ENCODE results near the gene KRTAP4-8. TPM values are rescaled to one million over a fixed set of nuclear protein-coding genes. Genes with fewer than 3 reads are reported as not detected.
"Not testable (repeated sequence)": the region's sequence is repeated elsewhere in the genome, so short reads cannot be mapped to it uniquely, and the experiment has no call there.

The KRTAP4-8 gene
- total and polyA plus RNA-seq, 4 donors, result not detected

DNA sequence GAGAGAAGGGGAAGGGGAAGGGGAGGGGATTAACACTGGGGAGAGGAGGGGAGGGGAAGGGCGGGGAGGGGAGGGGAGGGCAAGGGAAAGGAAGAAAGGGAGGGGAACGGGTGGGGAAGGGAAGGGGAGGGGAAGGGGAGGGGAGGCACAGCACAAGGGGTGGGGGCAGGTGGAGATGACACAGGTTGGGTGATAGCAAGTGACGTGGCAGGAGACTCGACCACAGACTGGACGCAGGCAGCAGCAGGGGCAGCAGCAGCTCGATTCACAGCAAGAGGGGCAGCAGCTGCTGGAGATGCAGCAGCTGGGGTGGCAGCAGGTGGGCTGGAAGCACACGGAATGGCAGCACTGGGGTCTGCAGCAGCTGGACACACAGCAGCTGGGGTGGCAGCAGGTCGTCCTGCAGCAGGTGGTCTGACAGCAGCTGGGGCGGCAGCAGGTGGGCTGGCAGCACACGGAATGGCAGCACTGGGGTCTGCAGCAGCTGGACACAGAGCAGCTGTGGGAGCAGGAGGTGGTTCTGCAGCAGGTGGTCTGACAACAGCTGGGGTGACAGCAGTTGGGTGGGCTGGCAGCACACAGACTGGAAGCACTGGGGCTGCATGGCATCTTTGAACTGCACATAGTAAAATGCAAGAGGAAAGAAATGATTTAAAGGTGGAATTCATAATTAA lies 3.8 kb upstream of the KRTAP4-8 start, which contains the start of gene KRTAP4-16:
Gene KRTAP4-16 (minus strand): TSS at position 624 of the 674 bp plus-strand sequence. CDS start 0 bp downstream, at position 624.
- Histone ChIP-seq H3K27ac (ENCODE audit: low read depth in 1 of 2, low read length in 2 of 2) (no peak within 1 kb of the TSS), H3K9ac (ENCODE audit: low read depth in 1 of 2, low read length in 2 of 2) (no peak within 1 kb of the TSS), H3K36me3 (ENCODE audit: control insufficient read depth in 4 of 4, insufficient read depth in 3 of 4, low read depth in 1 of 4, low read length in 3 of 4) (no peaks in the 10 kb centered on the region), H3K27me3 (ENCODE audit: control insufficient read depth in 4 of 4, insufficient read depth in 4 of 4, low read length in 3 of 4) (no peaks in the 10 kb centered on the region), H3K4me1 (ENCODE audit: control insufficient read depth in 4 of 4, insufficient read depth in 4 of 4, low read length in 3 of 4) (no peaks in the 10 kb centered on the region), H3K4me3 (ENCODE audit: low read depth in 1 of 3, low read length in 3 of 3) (no peak within 1 kb of the TSS), H3K9me3 (ENCODE audit: control insufficient read depth in 4 of 4, low read length in 3 of 4) (no peaks in the 10 kb centered on the region)
- 51% methylated on average over 10 of the region's 10 CpGs for WGBS
- DNase-seq (ENCODE audit: low spot score), result no peak
- TF ChIP-seq FOXA1 (IDR thresholded peaks at IDR 0.05) (no peak), TAF1 (conservative IDR thresholded peaks at IDR 0.05) (no peak), HNF4A (conservative IDR thresholded peaks at IDR 0.05) (no peak), FOXA2 (IDR thresholded peaks at IDR 0.05) (no peak), HNF4G (IDR thresholded peaks at IDR 0.05) (no peak), YY1 (IDR thresholded peaks at IDR 0.05) (no peak)
- TF ChIP-seq, protein P1, sequence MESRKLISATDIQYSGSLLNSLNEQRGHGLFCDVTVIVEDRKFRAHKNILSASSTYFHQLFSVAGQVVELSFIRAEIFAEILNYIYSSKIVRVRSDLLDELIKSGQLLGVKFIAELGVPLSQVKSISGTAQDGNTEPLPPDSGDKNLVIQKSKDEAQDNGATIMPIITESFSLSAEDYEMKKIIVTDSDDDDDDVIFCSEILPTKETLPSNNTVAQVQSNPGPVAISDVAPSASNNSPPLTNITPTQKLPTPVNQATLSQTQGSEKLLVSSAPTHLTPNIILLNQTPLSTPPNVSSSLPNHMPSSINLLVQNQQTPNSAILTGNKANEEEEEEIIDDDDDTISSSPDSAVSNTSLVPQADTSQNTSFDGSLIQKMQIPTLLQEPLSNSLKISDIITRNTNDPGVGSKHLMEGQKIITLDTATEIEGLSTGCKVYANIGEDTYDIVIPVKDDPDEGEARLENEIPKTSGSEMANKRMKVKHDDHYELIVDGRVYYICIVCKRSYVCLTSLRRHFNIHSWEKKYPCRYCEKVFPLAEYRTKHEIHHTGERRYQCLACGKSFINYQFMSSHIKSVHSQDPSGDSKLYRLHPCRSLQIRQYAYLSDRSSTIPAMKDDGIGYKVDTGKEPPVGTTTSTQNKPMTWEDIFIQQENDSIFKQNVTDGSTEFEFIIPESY (IDR thresholded peaks at IDR 0.05), result no peak
- TF ChIP-seq, protein P2, sequence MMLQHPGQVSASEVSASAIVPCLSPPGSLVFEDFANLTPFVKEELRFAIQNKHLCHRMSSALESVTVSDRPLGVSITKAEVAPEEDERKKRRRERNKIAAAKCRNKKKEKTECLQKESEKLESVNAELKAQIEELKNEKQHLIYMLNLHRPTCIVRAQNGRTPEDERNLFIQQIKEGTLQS (IDR thresholded peaks at IDR 0.05), result no peak

DNA sequence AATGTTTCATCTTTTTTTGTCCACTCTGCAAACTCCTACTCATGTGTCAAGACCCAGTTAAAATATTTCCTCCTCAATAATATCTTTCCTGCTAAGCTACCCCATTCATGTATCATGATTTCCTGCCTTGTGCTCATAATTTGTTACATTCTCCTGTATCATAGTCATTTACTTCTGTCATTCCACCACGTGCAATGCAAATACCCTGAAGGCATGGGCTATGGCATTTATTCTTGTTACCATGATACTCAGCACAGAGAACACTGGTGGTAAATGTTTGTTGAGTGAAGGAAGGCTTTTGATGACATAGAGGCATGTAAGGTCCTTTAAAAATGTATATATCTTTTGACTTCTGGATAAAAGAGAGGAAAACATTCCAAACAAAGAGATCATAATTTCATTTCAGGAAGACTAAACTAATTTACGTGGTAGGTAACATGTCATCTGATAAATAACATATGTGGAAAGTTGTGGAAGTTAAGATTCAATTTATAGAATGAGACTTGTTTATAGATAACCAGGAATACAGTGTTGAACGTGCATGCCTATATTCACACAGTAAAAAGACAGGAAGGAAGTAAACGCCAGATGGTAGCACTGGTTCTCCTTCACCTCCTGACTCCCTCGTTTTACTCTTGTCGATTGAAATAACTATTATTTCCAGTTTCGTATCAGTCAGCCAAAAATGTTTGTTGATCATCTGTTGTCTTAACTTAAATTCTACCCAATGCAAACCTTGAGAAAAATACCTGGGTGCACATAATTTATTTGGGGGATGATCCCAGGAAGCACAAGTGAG lies 1.9 kb upstream of the KRTAP4-8 start:
- H3K9me3 ChIP-seq (ENCODE audit: control insufficient read depth in 4 of 4, low read length in 3 of 4); H3K4me3 ChIP-seq (ENCODE audit: low read depth in 1 of 3, low read length in 3 of 3); H3K27me3 ChIP-seq (ENCODE audit: control insufficient read depth in 4 of 4, insufficient read depth in 4 of 4, low read length in 3 of 4); H3K36me3 ChIP-seq (ENCODE audit: control insufficient read depth in 4 of 4, insufficient read depth in 3 of 4, low read depth in 1 of 4, low read length in 3 of 4); H3K4me1 ChIP-seq (ENCODE audit: control insufficient read depth in 4 of 4, insufficient read depth in 4 of 4, low read length in 3 of 4); H3K27ac ChIP-seq (ENCODE audit: low read depth in 1 of 2, low read length in 2 of 2); DNase-seq (ENCODE audit: low spot score); H3K9ac ChIP-seq (ENCODE audit: low read depth in 1 of 2, low read length in 2 of 2): not testable (repeated sequence)
- WGBS, result 53% methylated on average over 7 of the region's 7 CpGs

DNA sequence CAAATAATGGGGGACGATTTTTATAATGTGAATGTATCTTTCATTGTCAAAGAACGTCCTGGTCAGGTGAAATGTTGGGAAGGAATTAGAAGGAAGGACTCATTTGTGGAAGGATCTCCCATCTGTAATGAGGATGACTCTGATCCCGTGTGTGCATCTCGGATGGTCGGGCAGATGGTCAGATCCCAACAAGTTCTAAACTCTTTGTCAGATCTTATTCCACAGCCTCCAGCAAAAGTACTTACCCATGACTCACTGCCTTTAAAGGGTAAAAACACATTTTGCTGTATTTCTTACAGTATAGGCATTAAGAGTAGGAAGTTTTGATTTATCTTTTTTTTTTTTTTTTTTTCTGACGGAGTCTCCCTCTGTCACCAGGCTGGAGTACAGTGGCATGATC lies 539 bp upstream of the KRTAP4-8 start:
- H3K9me3 ChIP-seq (ENCODE audit: control insufficient read depth in 4 of 4, low read length in 3 of 4), result no peaks in the 10 kb centered on the region
- H3K4me1 ChIP-seq (ENCODE audit: control insufficient read depth in 4 of 4, insufficient read depth in 4 of 4, low read length in 3 of 4), result no peaks in the 10 kb centered on the region
- H3K36me3 ChIP-seq (ENCODE audit: control insufficient read depth in 4 of 4, insufficient read depth in 3 of 4, low read depth in 1 of 4, low read length in 3 of 4), result no peaks in the 10 kb centered on the region
- no peak for DNase-seq (ENCODE audit: low spot score)
- H3K27me3 ChIP-seq (ENCODE audit: control insufficient read depth in 4 of 4, insufficient read depth in 4 of 4, low read length in 3 of 4), result peaks cover 0 to 2% (median 0%) of the 10 kb centered on the region in 4 donors
- TF ChIP-seq YY1 (IDR thresholded peaks at IDR 0.05), result no peak
- no peak overlapping the region for H3K9ac ChIP-seq (ENCODE audit: low read depth in 1 of 2, low read length in 2 of 2)
- H3K4me3 ChIP-seq (ENCODE audit: low read depth in 1 of 3, low read length in 3 of 3), result no peak overlapping the region
- no peak overlapping the region for H3K27ac ChIP-seq (ENCODE audit: low read depth in 1 of 2, low read length in 2 of 2)
- 79% methylated on average over 6 of the region's 6 CpGs for WGBS

DNA sequence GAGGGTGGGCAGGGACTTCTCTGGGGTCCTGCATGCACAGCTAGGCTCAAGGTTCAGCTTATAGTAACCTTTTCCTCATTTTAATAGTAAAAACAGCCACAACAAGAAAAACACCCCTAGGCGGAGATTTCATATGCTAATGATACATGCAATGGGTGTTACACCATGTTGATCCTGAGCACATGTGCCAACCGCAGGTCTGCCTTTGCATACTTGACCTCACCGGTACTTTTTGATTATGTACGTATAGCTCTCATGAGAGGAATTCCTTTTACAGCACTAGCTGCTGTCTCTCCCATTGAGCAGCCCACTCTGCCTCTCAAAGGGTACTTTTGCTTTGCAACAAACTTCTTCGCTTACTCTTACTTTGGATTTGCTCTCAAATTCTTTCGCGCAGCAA lies 1.9 kb downstream of the KRTAP4-8 start:
- TF ChIP-seq YY1 (IDR thresholded peaks at IDR 0.05), result no peak

DNA sequence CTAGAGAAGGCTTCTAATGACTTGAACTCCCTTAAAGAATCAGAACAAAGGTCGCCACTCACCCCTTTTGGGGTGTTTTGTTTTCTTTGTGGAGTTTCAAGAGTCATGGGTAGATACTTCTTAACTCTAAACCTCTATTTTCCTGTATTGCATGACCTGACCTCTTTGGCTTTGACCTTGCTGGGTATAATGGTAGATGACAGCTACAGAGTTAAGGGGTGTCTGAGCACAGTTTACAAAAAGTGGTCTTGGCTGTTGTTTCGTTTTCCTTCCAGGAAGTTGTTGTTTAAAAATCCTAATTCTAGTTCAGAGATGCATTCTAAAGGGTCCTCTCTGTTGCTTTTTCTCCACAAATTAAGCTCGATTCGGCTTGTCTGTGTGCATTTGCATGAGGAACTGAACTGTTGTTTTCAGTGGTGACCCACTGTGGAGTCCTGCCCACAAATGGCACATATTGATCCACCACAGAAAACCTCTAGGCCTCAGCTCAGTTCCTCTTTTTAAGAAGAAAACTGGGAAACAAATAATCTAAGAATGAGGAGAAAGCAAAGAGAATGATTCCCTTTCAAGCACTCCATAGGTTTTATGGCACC lies 9.1 kb downstream of the KRTAP4-8 start:
- H3K4me3 ChIP-seq (ENCODE audit: low read depth in 1 of 3, low read length in 3 of 3); H3K9ac ChIP-seq (ENCODE audit: low read depth in 1 of 2, low read length in 2 of 2); H3K36me3 ChIP-seq (ENCODE audit: control insufficient read depth in 4 of 4, insufficient read depth in 3 of 4, low read depth in 1 of 4, low read length in 3 of 4); DNase-seq (ENCODE audit: low spot score); H3K27ac ChIP-seq (ENCODE audit: low read depth in 1 of 2, low read length in 2 of 2); H3K9me3 ChIP-seq (ENCODE audit: control insufficient read depth in 4 of 4, low read length in 3 of 4); H3K27me3 ChIP-seq (ENCODE audit: control insufficient read depth in 4 of 4, insufficient read depth in 4 of 4, low read length in 3 of 4); H3K4me1 ChIP-seq (ENCODE audit: control insufficient read depth in 4 of 4, insufficient read depth in 4 of 4, low read length in 3 of 4): not testable (repeated sequence)
- WGBS, result 46% methylated on average over 4 of the region's 4 CpGs

More for the DNA sequence above, 1.9 kb downstream of the KRTAP4-8 start:
- Histone ChIP-seq H3K27me3 (ENCODE audit: control insufficient read depth in 4 of 4, insufficient read depth in 4 of 4, low read length in 3 of 4) (peaks cover 0 to 2% (median 0%) of the 10 kb centered on the region in 4 donors), H3K4me3 (ENCODE audit: low read depth in 1 of 3, low read length in 3 of 3) (no peak overlapping the region), H3K27ac (ENCODE audit: low read depth in 1 of 2, low read length in 2 of 2) (no peak overlapping the region), H3K9me3 (ENCODE audit: control insufficient read depth in 4 of 4, low read length in 3 of 4) (no peaks in the 10 kb centered on the region), H3K4me1 (ENCODE audit: control insufficient read depth in 4 of 4, insufficient read depth in 4 of 4, low read length in 3 of 4) (no peaks in the 10 kb centered on the region), H3K36me3 (ENCODE audit: control insufficient read depth in 4 of 4, insufficient read depth in 3 of 4, low read depth in 1 of 4, low read length in 3 of 4) (no peaks in the 10 kb centered on the region), H3K9ac (ENCODE audit: low read depth in 1 of 2, low read length in 2 of 2) (no peak overlapping the region)
- no peak for DNase-seq (ENCODE audit: low spot score)
- WGBS, result 82% methylated on average over 7 of the region's 7 CpGs

DNA sequence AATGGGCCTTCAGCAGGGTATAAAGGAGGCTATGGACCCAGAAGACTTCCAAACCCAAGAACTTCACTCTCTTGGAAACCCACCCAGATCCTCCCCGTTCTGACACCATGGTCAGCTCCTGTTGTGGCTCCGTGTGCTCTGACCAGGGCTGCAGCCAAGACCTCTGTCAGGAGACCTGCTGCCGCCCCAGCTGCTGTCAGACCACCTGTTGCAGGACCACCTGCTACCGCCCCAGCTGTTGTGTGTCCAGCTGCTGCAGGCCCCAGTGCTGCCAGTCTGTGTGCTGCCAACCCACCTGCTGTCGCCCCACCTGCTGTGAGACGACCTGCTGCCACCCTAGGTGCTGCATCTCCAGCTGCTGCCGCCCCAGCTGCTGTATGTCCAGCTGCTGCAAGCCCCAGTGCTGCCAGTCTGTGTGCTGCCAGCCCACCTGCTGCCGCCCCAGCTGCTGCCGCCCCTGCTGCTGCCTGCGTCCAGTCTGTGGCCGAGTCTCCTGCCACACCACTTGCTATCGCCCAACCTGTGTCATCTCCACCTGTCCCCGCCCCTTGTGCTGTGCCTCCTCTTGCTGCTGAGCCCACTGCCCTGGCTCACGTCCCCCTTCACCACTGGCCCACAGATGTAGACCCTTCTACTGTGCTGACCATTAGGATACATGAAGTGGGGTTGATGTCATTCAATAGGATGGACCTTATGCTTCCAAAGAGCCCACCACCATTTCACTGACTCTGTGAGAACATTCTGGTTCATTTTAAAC lies 13.7 kb downstream of the KRTAP4-8 start, which contains the start of gene KRTAP4-7:
Gene KRTAP4-7 (plus strand): TSS at position 51 of the 757 bp plus-strand sequence. CDS start 57 bp downstream, at position 108.
- not testable (repeated sequence) for H3K27me3 ChIP-seq (ENCODE audit: control insufficient read depth in 4 of 4, insufficient read depth in 4 of 4, low read length in 3 of 4); H3K9me3 ChIP-seq (ENCODE audit: control insufficient read depth in 4 of 4, low read length in 3 of 4); H3K36me3 ChIP-seq (ENCODE audit: control insufficient read depth in 4 of 4, insufficient read depth in 3 of 4, low read depth in 1 of 4, low read length in 3 of 4); H3K4me1 ChIP-seq (ENCODE audit: control insufficient read depth in 4 of 4, insufficient read depth in 4 of 4, low read length in 3 of 4); H3K27ac ChIP-seq (ENCODE audit: low read depth in 1 of 2, low read length in 2 of 2); DNase-seq (ENCODE audit: low spot score); H3K9ac ChIP-seq (ENCODE audit: low read depth in 1 of 2, low read length in 2 of 2); H3K4me3 ChIP-seq (ENCODE audit: low read depth in 1 of 3, low read length in 3 of 3)
- 77% methylated on average over 12 of the region's 14 CpGs for WGBS
